GM18909 (cell line): ENCODE measurements around the gene NAGPA.
"Not testable (repeated sequence)": the region's sequence is repeated elsewhere in the genome, so short reads cannot be mapped to it uniquely, and the experiment has no call there.

Experiments used
- ATAC-seq: cut with Tn5 transposase; IDR thresholded peaks from one replicate; pipeline ENCODE4 v1.9.1; 2021; ENCODE audit warnings: mild to moderate bottlenecking; ENCODE audit not compliant: unreplicated experiment, poor library complexity

NAGPA gene

GRCh38 chr16:5062790-5063765 is 29.3 kb upstream of the NAGPA start:
- no peak for ATAC-seq

DNA sequence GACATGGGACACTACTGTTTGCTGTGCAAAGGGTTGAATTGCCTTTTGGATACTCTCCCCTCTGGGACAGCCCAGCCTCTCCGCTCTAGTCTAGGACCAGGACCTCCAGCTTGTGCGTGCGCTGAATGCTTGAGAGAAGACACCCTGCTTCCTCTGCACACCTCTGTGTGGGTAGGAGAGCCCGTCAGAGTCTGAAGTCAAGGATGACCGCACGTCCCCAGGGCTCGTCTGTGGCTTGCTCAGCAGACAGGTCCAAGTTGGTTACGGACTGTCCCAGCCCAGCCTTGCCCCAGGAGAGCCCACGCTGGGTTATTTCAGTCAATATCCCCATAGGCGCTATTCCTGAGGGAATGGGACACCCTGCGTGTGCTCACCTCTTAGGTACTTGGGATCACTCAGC is 28.3 kb upstream of the NAGPA start:
- no peak for ATAC-seq

DNA sequence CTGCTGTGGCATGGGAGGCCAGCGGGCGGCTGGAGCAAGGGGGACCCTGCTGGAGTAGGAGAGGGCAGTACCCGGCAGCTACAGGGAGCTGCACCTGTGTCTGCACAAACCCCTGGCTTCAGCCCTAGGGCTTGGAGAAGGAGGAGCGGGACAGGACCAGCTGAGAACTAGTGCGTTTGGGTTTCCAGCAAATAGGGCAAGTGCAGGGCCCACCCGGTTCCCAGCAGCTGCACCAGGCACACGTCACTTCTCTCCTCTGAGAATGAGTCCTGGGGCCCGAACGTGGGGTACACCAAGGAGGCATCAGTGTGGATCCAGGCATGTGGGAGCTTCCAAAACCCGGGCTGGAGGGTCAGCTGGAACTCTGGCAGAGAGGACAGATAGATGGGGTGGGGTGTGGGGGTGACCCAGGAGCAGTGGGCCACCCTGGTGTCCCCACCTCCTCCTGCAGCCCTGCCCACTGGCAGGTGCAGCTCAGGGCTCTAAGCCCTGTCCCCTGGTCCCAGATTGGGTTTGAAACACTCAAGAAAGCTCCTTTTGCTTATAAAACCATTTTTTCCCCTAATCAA is 26.4 kb upstream of the NAGPA start:
- ATAC-seq: no peak

DNA sequence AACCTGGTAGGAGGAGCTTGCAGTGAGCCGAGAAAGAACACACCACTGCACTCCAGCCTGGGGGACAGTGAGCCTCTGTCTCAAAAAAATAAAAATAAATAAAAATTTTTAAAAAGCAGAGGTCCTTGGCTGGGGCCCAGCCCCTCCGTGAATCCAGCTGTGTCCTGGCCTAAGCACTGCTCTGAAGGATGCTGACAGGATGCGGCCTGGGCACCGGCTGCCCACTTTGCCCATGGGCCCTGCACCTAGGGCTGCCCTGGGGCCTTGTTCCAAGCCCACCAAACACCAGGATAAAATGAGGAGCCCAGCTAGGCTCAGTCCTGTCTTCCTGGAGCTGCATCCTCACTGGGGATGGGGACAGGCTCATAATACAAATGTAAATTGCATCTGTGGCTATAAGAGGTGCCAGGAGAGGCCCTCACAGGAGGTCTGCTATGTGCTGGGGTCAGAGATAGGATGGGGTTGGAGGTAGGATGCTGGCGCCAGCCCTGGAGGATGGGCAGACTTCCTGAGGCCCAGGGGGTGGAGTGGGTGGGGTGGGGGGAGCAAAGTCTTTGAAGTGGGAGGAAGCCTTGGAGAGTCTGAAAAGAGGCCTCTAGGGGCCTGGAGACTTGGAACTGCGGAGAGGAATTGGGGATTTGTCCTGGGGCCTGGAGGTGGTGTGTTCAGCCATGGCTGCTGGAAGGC is 25.8 kb upstream of the NAGPA start:
- no peak for ATAC-seq

GRCh38 chr16:5058476-5058875 is 24.7 kb upstream of the NAGPA start:
- no peak for ATAC-seq

GRCh38 chr16:5056352-5056751 is 22.6 kb upstream of the NAGPA start:
- no peak for ATAC-seq

DNA sequence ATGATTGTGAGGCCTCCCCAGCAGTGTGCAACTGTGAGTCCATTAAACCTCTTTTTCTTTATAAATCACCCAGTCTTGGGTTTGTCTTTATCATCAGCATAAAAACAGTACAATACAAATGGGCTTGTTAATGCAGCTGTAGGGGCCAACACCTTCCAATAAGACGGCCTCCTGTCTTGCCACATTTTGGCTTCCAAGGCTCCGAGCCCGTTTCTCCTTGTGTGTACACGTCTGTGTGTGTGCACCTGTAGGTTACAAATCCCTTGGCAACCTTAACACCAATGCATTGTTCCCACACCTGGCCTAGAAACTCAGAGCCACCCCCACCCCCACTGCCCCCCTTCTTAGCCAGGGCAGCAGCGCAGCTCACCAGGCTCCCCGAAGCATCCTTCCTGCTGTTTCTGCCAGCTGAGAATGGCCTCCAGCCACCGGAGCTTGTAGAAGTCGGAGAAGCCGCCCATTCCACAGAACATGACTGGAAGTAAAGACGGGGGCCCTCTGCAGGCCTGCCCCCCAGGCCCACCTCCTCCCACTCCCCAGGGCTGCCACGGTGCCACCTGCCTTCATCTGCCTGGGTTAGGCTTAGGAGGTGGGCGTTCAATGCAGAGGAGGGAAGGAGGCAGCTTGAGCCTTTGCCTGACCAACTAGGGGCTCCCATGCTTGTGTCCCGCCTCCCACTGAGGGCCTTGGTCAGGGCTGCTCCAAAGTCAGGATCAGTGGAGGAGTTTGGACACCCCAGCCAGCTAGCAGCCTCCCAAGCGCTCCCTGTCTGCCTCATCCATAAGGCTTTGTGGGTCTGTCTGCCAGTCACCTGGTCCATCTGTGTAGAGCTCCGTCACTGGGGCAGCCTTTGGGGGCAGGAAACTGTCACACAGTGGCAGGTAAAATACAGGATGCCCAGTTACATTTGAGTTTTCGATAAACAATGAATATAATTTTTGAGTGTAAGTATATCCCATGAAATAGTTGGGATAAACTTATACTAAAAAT is 21.4 kb upstream of the NAGPA start:
- no peak for ATAC-seq

GRCh38 chr16:5046914-5047313 is 13.2 kb upstream of the NAGPA start:
- no peak for ATAC-seq

DNA sequence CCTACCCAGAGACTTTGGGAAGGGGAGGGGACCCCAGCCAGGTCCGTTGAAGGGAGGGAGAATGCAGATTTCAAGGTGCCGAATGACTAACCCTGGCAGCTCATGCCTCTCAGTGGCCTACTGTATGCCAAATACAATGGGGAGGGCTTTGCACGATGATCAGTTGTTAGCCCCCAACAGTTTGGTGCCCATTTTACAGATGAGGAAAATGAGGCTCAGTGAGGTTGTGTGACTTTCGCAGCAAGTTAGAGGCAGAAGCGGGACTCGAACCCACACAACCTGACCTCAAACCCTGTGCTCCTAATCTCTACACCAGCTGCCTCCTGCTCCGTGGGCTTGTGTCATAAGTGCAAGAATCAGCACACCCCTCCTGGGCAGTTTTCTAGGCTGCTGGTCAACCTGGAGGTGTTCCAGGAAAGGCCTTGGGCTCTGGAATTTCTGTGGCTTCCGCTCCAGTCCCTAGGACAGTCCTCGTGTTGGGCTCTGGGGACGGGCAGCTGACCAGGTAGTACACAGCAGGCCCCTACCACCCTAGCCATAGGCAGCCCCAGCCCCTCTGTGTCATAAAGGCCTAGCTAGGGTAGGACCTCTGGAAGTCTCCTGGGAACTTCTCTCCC is 11.9 kb upstream of the NAGPA start:
- ATAC-seq: no peak

GRCh38 chr16:5044581-5044980 is 10.8 kb upstream of the NAGPA start:
- not testable (repeated sequence) for ATAC-seq

DNA sequence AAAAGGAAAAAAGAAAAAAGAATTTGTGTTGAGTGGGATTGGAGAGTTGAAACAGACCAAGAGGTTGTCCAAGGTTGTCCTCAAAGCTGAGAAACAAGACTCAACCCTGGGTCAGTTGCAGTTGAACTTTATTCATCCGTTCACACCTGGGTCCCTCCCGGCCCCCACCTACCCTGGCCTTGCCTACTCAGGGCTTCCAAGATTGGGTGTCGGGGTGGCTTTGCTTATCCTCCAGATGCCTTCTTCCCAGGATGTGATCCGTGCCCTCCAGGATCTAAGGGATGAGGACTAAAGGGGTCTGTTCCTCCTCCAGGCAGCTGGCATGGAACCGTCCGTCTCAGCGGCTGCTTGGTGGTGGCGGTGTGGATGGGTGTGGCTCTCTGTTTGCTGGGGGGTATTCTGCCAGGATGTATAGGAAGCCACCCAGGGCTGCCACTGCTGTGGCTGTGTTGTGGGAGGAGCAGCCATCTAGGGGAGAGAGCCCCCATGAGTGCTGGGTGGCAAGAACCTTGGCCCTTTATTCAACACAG is 10.3 kb upstream of the NAGPA start:
- no peak for ATAC-seq

- ATAC-seq: no peak
Measured at GRCh38 chr16:5042574-5043171, 8.9 kb upstream of the NAGPA start.

GRCh38 chr16:5041600-5042133 is 7.9 kb upstream of the NAGPA start:
- peak; percentile 89 for ATAC-seq

- ATAC-seq: no peak
Measured at GRCh38 chr16:5040451-5040850, 6.7 kb upstream of the NAGPA start.

GRCh38 chr16:5036228-5037156 is 2.8 kb upstream of the NAGPA start:
- no peak for ATAC-seq

DNA sequence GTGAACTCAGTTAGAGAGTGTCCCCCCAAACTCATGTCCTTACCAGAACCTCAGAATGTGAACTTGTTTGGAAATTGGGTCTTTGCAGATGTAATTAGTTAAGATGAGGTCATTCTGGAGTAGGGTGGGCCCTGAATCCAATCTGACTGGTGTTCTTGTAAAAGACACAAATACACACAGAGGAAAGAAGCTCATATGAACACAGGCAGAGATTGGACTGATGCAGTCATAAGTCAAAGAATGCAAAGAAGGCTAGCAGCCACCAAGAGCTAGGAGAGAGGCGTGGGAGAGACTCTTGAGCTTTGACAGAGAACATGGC is 2.1 kb upstream of the NAGPA start:
- no peak for ATAC-seq

- no peak for ATAC-seq
Measured at GRCh38 chr16:5034167-5034523, 410 bp upstream of the NAGPA start.

- ATAC-seq: no peak
Measured at GRCh38 chr16:5032748-5033167, 977 bp downstream of the NAGPA start.
